Gastrocnemius medialis (tissue), 4 donors: ENCODE results near the gene NDUFAF3. TPM values are rescaled to one million over a fixed set of nuclear protein-coding genes. Genes with fewer than 3 reads are reported as not detected.

Experiments
- ATAC-seq, 2 donors: fragments of 150-250 bp; one replicate each; pipeline ENCODE4 v1.9.1; 2016
- DNase-seq, 2 donors: peaks; one replicate each; pipeline ENCODE4 v3.0.0-alpha.2; 2019
- H3K27ac ChIP-seq, 4 donors: fragments of 200-600 bp; sonication (generic); 1 replicate in 1 of 4; 2 replicates in 3 of 4; pipeline ENCODE4 v1.5.1; 2016 to 2018; ENCODE audit warnings: mild to moderate bottlenecking in 2 of 4, moderate library complexity in 1 of 4
- H3K27me3 ChIP-seq, 3 donors: fragments of 200-600 bp; sonication (generic) in 2 of 3; 1 replicate in 1 of 3; 2 replicates in 2 of 3; pipeline versions ENCODE4 v1.5.1 to v1.6.0; 2016 to 2019; ENCODE audit warnings: mild to moderate bottlenecking in 1 of 3, moderate library complexity in 1 of 3
- H3K36me3 ChIP-seq, 2 donors: fragments of 200-600 bp; sonication (generic) in 1 of 2; one replicate each; pipeline ENCODE4 v1.5.1; 2017 to 2018
- H3K4me1 ChIP-seq, 2 donors: fragments of 200-600 bp; sonication (generic) in 1 of 2; one replicate each; pipeline ENCODE4 v1.5.1; 2016 to 2017; ENCODE audit warnings: mild to moderate bottlenecking in 2 of 2
- H3K4me3 ChIP-seq, 4 donors: fragments of 200-600 bp; sonication (generic) in 3 of 4; 1 replicate in 1 of 4; 2 replicates in 3 of 4; pipeline ENCODE4 v1.5.1; 2016 to 2019; ENCODE audit warnings: mild to moderate bottlenecking in 2 of 4
- H3K9me3 ChIP-seq, 3 donors: fragments of 200-600 bp; sonication (generic) in 2 of 3; 1 replicate in 1 of 3; 2 replicates in 2 of 3; pipeline ENCODE4 v1.5.1; 2016 to 2019
- CTCF ChIP-seq, 5 experiments: fragments of 450-650 bp in 3 of 5; fragments of 200-600 bp in 2 of 5; sonication (generic) in 2 of 5; IDR thresholded peaks in 4 of 5; conservative IDR thresholded peaks in 1 of 5; 1 replicate in 4 of 5; 2 replicates in 1 of 5; pipeline ENCODE4 v1.5.1; 2016 to 2019; ENCODE audit warnings: antibody characterized with exemption in 5 of 5, mild to moderate bottlenecking in 3 of 5, moderate library complexity in 3 of 5
- POLR2A ChIP-seq, 2 donors: fragments of 450-650 bp; IDR thresholded peaks; one replicate each; pipeline ENCODE4 v1.6.1; 2017; ENCODE audit warnings: antibody characterized with exemption in 2 of 2, mild to moderate bottlenecking in 2 of 2, moderate library complexity in 2 of 2
- in situ Hi-C, 4 donors: fragments of 200-750 bp; cut with MboI; loops; one replicate each; pipeline versions ENCODE4 v1.15.0 to v1.8.0; 2017; ENCODE audit warnings: low sequenced_read_pairs in 4 of 4
- intact Hi-C: fragments of 100-400 bp; cut with DNase I; formaldehyde crosslinking; loops from one replicate; pipeline ENCODE4 v1.15.1; 2023; ENCODE audit warnings: low total_unique reads
- total RNA-seq, 4 donors: library from RNA; depleted of rRNA; stranded (reverse); fragments of >200 nt; gene quantifications; one replicate each; pipeline versions ENCODE4 v1.1.0 to v1.2.3, GENCODE V29; 2016

Gene NDUFAF3
- total RNA-seq, 4 donors from 2014 or later, result 129 to 181 (median 148) TPM

- TF ChIP-seq CTCF (IDR thresholded peaks at IDR 0.05 in 4 of 5, conservative IDR thresholded peaks at IDR 0.05 in 1 of 5) (no peak), POLR2A (IDR thresholded peaks at IDR 0.05) (no peak)
- ATAC-seq (no peak), DNase-seq (no peak)
- no peaks in the 10 kb centered on the region for H3K9me3 ChIP-seq
- intact Hi-C loops (no loop called here), in situ Hi-C loops (no loop called here)
- H3K4me3 ChIP-seq, result no peak overlapping the region
- H3K27me3 ChIP-seq, result no peaks in the 10 kb centered on the region
- no peaks in the 10 kb centered on the region for H3K4me1 ChIP-seq
- no peak overlapping the region for H3K27ac ChIP-seq
- no peaks in the 10 kb centered on the region for H3K36me3 ChIP-seq
Measured at GRCh38 chr3:48999085-48999858, 22.6 kb upstream of the NDUFAF3 start.

- H3K4me1 ChIP-seq, result peaks cover 0 to 2% of the 10 kb centered on the region in 2 donors
- no peak overlapping the region for H3K4me3 ChIP-seq
- DNase-seq (no peak), ATAC-seq (no peak)
- intact Hi-C loops, result no loop called here
- no peaks in the 10 kb centered on the region for H3K9me3 ChIP-seq
- in situ Hi-C loops, result no loop called here
- H3K36me3 ChIP-seq, result no peaks in the 10 kb centered on the region
- H3K27ac ChIP-seq, result no peak overlapping the region
- no peak for TF ChIP-seq POLR2A (IDR thresholded peaks at IDR 0.05)
- TF ChIP-seq CTCF (IDR thresholded peaks at IDR 0.05 in 4 of 5, conservative IDR thresholded peaks at IDR 0.05 in 1 of 5), result no peak
- no peaks in the 10 kb centered on the region for H3K27me3 ChIP-seq
Measured at GRCh38 chr3:49001155-49001554, 20.8 kb upstream of the NDUFAF3 start.

GRCh38 chr3:49004352-49005302, 17.3 kb upstream of the NDUFAF3 start:
- in situ Hi-C loops (no loop called here), intact Hi-C loops (no loop called here)
- no peaks in the 10 kb centered on the region for H3K9me3 ChIP-seq
- H3K36me3 ChIP-seq, result no peaks in the 10 kb centered on the region
- H3K27me3 ChIP-seq, result no peaks in the 10 kb centered on the region
- peaks cover 8 to 20% of the 10 kb centered on the region in 2 donors for H3K4me1 ChIP-seq
- DNase-seq (no peak), ATAC-seq (no peak)
- TF ChIP-seq CTCF (IDR thresholded peaks at IDR 0.05 in 4 of 5, conservative IDR thresholded peaks at IDR 0.05 in 1 of 5) (no peak), POLR2A (IDR thresholded peaks at IDR 0.05) (no peak)
- no peak overlapping the region for H3K4me3 ChIP-seq
- no peak overlapping the region for H3K27ac ChIP-seq

- no peaks in the 10 kb centered on the region for H3K36me3 ChIP-seq
- no peak overlapping the region for H3K27ac ChIP-seq
- H3K4me3 ChIP-seq, result no peak overlapping the region
- in situ Hi-C loops, result no loop called here
- intact Hi-C loops, result no loop called here
- H3K4me1 ChIP-seq, result peaks cover 8 to 20% of the 10 kb centered on the region in 2 donors
- no peak for TF ChIP-seq POLR2A (IDR thresholded peaks at IDR 0.05)
- TF ChIP-seq CTCF (IDR thresholded peaks at IDR 0.05 in 4 of 5, conservative IDR thresholded peaks at IDR 0.05 in 1 of 5), result no peak
- no peaks in the 10 kb centered on the region for H3K27me3 ChIP-seq
- DNase-seq (no peak), ATAC-seq (no peak)
- H3K9me3 ChIP-seq, result no peaks in the 10 kb centered on the region
Measured at GRCh38 chr3:49005303-49005680, 16.6 kb upstream of the NDUFAF3 start.
